GM19238 (cell line): ENCODE results near the gene F10.

Source experiments
- DNase-seq: peaks from one replicate; pipeline ENCODE4 v3.0.0; 2011; ENCODE audit warnings: low spot score; ENCODE audit not compliant: insufficient read length

The F10 gene

GRCh38 chr13:113167575-113167974, 45.0 kb downstream of the F10 start:
- no peak for DNase-seq

DNA sequence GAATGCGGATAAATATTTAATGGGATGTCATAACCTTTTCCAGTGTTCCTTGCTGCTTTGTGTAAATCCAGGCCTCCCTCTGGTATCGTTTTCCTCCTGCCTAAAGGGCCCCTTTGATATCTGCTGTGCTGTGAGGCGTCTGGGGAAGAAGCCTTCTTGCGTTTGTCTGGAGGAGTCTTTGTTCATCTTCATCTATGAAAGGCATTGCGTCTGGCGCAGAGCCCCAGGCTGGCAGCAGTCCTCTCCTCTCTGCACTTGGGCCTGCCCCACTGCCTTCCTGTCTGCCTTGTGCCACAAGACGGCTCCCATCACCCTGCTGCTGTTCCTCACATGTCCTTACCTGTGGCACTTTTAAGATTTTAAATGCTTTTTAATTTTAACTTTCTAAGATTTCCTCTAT, 45.6 kb downstream of the F10 start:
- no peak for DNase-seq

DNA sequence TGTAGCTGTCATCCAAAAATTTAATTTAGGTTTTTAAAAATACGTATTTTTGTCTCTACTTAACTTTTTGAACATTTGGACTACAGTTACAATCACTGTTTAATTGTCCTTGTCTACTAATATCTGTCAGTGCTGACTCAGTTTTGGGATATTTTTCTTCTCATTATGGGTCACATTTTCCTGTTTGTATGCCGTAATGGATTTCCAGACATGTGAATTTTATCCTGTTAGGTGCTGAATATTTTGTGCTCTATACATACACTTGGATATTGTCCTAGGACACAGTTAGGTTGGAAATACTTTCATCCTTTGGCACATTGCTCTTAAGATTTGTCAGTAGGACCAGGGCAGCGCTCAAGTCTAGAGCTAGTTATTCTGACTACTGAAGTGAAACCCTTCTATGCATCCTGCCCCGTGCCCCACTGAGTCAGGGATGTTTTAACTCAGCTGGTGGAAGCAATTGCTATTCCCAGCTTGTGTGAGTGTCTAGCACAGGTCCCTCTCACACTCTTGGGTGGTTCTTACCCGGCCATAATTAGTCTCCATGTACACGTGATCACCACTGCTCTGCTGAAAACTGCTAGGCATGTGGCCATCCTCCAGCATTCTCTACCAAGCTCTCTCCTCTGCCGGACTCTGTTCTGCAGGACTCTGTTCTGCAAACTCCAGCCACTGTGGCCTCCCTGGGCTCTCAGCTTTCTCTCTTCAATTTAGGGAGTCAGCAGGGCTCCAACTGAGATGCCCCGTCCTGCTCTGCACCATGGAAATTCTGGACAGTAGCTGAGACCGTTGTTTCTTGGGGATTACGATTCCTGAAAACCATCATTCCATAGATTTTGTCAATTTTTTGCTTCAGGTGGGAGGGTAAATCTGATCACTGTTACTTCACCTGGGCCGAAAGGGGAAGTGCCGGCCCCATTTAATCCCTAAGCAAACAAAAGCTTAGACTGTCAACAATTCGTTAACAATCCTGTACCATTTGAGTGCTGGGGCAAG, 47.0 kb downstream of the F10 start:
- DNase-seq = no peak

- DNase-seq = no peak
Observed at GRCh38 chr13:113170511-113170910, 47.9 kb downstream of the F10 start.

DNA sequence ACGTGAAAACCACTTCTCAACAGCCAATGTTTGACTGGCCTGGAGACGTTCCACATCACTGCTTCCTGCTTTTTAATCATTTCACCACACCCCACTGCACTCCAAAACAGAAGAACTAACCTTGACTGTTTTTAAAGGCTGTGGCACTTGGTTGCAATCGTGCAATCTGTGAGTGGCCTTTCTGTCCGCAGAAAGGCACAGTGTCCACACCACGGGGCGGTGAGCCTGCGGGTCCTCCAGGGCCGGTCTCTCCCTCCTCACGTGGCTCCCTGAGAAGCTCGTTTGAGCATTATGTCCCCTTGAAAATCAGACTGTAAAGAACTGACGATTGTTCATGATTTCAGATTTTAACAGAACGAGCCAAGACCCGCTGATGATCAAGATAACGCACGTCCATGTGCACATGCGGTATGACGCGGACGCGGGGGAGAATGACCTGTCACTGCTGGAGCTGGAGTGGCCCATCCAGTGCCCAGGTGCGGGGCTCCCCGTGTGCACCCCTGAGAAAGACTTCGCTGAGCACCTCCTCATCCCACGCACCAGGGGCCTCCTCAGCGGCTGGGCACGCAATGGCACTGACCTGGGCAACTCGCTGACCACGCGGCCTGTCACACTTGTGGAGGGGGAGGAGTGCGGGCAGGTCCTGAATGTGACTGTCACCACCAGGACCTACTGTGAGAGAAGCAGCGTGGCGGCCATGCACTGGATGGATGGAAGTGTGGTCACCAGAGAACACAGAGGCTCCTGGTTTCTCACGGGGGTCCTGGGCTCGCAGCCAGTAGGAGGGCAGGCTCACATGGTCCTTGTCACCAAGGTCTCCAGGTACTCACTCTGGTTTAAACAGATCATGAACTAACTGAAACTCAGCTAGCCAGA, 48.9 kb downstream of the F10 start:
- DNase-seq = no peak

DNA sequence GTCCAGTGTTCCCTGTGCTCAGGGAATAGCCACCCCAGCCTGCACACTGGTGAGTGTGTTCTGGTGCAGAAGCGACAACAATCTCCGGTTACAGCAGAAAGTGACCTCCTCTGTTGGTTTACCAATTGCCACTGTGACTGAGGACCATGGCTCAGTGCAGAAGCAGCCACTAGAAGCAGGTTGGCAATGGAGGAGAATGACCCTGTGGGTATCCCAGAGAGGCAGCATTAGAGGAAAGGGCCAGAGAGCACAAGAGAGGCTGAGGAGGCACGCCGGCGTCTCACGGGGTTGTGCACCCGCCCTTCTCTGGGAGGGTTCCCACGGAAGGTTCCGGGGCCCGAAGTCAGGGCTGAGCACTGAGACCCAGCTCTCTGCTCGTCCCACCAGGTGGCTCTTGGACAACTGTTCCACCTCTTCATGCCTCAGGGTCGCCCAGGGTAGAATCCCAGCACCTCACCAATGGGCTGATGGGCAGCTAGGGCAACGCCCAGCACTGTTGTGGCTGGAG, 49.9 kb downstream of the F10 start:
- DNase-seq = no peak

- DNase-seq = no peak
Observed at GRCh38 chr13:113176280-113176679, 53.7 kb downstream of the F10 start.

DNA sequence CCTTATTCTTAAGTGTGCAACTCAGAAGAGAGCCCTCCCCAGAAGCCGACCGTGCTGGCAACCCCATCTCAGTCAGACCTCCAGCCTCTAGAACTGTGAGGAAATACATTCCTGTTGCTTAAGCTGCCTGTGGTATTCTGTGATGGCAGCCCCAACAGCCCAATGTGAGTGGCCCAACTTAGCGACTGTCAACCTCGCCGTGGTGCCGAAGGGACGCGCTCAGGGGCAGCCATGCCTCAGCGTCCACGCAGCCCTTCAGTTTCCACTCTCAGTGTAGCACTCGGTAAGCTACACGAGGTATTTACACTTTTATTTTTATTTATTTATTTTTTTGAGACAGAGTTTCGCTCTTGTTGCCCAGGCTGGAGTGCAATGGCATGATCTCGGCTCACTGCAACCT, 54.2 kb downstream of the F10 start:
- DNase-seq = no peak

DNA sequence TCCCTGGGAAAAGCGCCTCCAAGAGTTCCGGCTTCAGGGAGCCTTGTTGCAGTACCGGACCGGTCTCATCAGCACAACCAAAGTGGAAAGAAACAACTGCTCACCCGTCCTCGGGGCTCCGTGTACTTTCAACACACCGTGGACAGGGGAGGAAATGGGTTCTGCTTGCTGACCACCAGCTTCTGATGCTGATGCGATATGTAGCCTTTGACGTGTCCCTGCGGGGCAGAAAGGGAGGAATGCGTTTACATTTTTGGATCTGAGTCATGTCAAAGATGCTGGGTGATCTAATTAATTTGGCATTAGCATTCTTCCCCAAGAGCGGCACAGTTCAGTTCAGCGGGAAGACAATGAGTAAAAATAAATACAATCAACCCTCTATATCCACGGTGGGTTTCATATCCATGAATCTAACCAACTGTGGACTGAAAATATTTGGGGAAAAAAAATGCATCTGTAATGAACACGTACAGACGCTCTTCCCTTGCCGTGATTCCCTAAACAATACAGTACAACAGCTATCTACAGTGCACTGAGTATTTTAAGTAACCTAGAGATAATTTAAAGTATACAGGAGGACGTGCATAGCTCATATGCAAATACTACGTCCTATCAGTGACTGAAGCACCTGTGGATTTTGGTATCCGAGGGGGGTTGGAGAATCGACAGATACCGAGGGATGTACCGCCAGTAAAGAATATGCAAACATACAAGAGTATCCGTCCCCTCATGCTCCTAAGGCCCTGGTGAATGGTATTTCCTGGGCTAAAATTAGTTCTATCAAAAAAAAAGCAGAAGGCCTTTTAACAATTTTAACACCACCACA, 55.7 kb downstream of the F10 start:
- no peak for DNase-seq

DNA sequence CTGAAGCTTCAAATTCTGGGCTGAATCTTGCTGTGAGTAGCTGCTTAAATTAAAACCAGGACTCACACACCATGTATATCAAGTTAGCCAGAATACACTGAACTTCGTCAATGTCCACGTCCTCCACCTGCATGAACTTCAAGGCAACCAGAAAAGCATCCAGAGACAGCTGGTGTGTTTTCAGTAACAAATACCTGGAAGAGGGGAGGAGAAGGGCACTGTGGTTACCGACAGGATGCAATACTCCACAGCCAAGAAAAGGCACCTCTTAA, 56.2 kb downstream of the F10 start:
- DNase-seq = no peak

- no peak for DNase-seq
Observed at GRCh38 chr13:113179374-113180230, 57.0 kb downstream of the F10 start.

DNA sequence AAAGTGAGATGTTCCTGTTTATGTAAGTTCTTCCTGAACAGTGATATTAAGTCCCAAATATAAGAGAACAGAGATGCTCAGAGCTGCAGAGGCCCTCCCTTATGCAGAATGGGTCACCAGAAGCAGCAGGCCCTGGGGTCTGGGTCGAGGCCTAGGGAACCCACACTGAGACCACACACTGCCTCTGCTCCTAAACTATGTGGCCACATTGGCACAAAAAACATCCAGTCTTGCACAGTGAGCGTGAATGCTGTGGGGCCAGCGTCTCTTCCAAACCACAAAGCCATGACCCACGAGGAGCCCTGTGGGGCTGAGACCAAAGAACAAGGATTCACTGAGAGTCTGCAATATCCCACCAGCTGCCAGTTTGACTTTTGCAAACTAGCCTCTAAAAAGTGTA, 59.4 kb downstream of the F10 start:
- DNase-seq = no peak

GRCh38 chr13:113183450-113184129, 61.0 kb downstream of the F10 start:
- DNase-seq = no peak

GRCh38 chr13:113184568-113185440, 62.2 kb downstream of the F10 start:
- DNase-seq = no peak

DNA sequence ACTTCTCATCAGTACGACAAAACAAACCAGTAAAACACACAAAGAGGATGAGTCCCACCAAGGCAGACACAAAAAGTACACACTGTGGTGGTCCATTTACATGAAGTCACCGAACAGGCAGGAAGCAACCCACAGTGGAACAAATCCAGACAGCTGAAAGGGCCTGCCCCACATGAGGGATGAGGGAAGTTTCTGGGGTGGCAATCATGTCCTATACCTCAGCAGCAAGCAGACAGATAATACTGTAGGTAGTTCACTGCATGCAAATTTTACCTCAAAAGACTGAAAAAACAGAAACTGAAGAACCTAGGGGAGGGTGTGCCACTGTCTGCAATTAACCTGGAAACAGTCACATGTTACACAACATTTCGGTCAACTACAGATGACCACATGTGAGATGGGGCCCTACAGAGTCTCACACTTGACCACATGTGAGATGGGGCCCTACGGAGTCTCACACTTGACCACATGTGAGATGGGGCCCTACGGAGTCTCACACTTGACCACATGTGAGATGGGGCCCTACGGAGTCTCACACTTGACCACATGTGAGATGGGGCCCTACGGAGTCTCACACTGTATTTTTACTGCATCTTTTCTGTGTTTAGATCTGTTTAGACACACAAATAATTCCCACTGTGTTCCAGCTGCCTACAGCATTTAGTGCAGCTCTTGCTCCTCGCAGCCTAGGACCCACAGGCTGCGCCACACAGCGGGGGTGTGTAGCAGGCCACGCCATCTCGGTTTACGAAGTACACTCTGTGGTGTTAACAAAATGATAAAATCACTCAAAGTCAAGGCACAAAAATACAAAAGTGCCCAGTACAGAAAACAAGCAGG, 63.7 kb downstream of the F10 start:
- no peak for DNase-seq

DNA sequence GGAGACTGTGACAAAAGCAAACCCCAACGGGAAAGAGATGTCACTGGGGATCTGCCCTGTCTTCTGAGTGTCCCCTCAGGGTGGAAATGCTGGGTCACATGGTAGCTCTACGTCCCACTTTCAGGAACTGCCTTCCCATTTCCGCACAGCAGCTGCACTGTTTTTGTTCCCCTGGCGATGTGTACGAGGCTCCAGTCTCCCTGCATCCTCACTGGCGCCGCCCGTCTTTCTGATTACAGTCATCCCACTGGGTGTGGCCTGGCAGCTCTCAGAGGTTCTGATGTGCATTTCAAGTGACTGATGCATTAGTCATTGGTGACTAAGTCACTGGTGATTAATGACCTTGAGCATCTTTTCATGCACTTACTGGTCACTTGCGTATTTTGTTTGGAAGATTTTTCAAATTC, 64.7 kb downstream of the F10 start:
- DNase-seq = no peak

- DNase-seq = no peak
Observed at GRCh38 chr13:113187883-113188665, 65.5 kb downstream of the F10 start.
